ENCODE data around the gene PDPK1.
A peak's percentile ranks its signal among the peaks of the same experiment; 100 is the strongest.

The PDPK1 gene

GRCh38 chr16:2537451-2538379 lies at the start of gene PDPK1:
PDPK1 (plus strand) TSS chr16:2538021; CDS start chr16:2538113, 92 bp downstream.
- DNase-seq (ENCODE audit: low read depth) = peak; percentile 95

GRCh38 chr16:2489581-2489980 lies 48.2 kb upstream of the PDPK1 start:
- DNase-seq (ENCODE audit: low read depth) = no peak

- DNase-seq (ENCODE audit: low read depth) = no peak
Observed at GRCh38 chr16:2490190-2491105, 47.4 kb upstream of the PDPK1 start.

GRCh38 chr16:2492292-2492691 lies 45.5 kb upstream of the PDPK1 start:
- DNase-seq (ENCODE audit: low read depth) = no peak

GRCh38 chr16:2493605-2494004 lies 44.2 kb upstream of the PDPK1 start:
- DNase-seq (ENCODE audit: low read depth) = no peak

- no peak for DNase-seq (ENCODE audit: low read depth)
Observed at GRCh38 chr16:2494616-2495015, 43.2 kb upstream of the PDPK1 start.

GRCh38 chr16:2495041-2495440 lies 42.8 kb upstream of the PDPK1 start:
- no peak for DNase-seq (ENCODE audit: low read depth)

- DNase-seq (ENCODE audit: low read depth) = no peak
Observed at GRCh38 chr16:2496223-2497115, 41.4 kb upstream of the PDPK1 start.

GRCh38 chr16:2497116-2497630 lies 40.6 kb upstream of the PDPK1 start:
- DNase-seq (ENCODE audit: low read depth) = no peak

GRCh38 chr16:2497695-2498484 lies 39.9 kb upstream of the PDPK1 start:
- no peak for DNase-seq (ENCODE audit: low read depth)

GRCh38 chr16:2498531-2499253 lies 39.1 kb upstream of the PDPK1 start:
- DNase-seq (ENCODE audit: low read depth) = no peak

- DNase-seq (ENCODE audit: low read depth) = no peak
Observed at GRCh38 chr16:2499454-2499853, 38.4 kb upstream of the PDPK1 start.

GRCh38 chr16:2499890-2500429 lies 37.9 kb upstream of the PDPK1 start:
- no peak for DNase-seq (ENCODE audit: low read depth)

- no peak for DNase-seq (ENCODE audit: low read depth)
Observed at GRCh38 chr16:2500430-2500917, 37.3 kb upstream of the PDPK1 start.

GRCh38 chr16:2500918-2501750 lies 36.7 kb upstream of the PDPK1 start:
- DNase-seq (ENCODE audit: low read depth) = peak; percentile 75

GRCh38 chr16:2501946-2502895 lies 35.6 kb upstream of the PDPK1 start:
- DNase-seq (ENCODE audit: low read depth) = no peak

GRCh38 chr16:2505695-2506094 lies 32.1 kb upstream of the PDPK1 start:
- DNase-seq (ENCODE audit: low read depth) = no peak
